A673 (cell line): ENCODE results near the gene NARF. TPM values are rescaled to one million over a fixed set of nuclear protein-coding genes. Genes with fewer than 3 reads are reported as not detected.

Experiments
- BruUV-seq: library from RNA; stranded (reverse); fragments of 400-500 nt; replicated peaks from 2 replicates; lab custom pipeline; 2021; lab: Mats Ljungman, UMichigan
- CTCF ChIA-PET: fragments of 300-600 bp; sonication (Branson Sonifier 250); formaldehyde crosslinking; loops from one replicate; lab custom pipeline; 2022; ENCODE audit warnings: antibody characterized with exemption; lab: Charles Lee
- POLR2A ChIA-PET: fragments of 300-600 bp; sonication (Branson Sonifier 250); formaldehyde crosslinking; loops from one replicate; lab custom pipeline; 2022; ENCODE audit warnings: antibody characterized with exemption; ENCODE audit not compliant: low non-redundant PET; lab: Charles Lee
- DNase-seq: peaks from one replicate; pipeline ENCODE4 v3.0.0-alpha.2; 2015; ENCODE audit warnings: low spot score
- H3K27ac ChIP-seq: fragments of 200-600 bp; sonication (generic); 2 replicates; pipeline ENCODE4 v1.5.1; 2016; ENCODE audit warnings: mixed run types, low read depth, mild to moderate bottlenecking, mixed read lengths, antibody characterized with exemption, low read length; ENCODE audit not compliant: poor library complexity, severe bottlenecking
- H3K27me3 ChIP-seq: fragments of 200-600 bp; sonication (generic); replicated peaks from 2 replicates; pipeline ENCODE4 v1.6.1; 2017; ENCODE audit warnings: mixed run types, low read depth, mild to moderate bottlenecking, mixed read lengths, antibody characterized with exemption, low read length; ENCODE audit not compliant: insufficient read depth, poor library complexity
- H3K36me3 ChIP-seq: fragments of 200-600 bp; sonication (generic); 2 replicates; pipeline ENCODE4 v1.6.1; 2016; ENCODE audit warnings: mixed run types, mild to moderate bottlenecking, mixed read lengths, antibody characterized with exemption, low read length; ENCODE audit not compliant: insufficient read depth, poor library complexity, severe bottlenecking
- H3K4me1 ChIP-seq: fragments of 200-600 bp; sonication (generic); 2 replicates; pipeline ENCODE4 v1.6.1; 2017; ENCODE audit warnings: mixed run types, mild to moderate bottlenecking, mixed read lengths, antibody characterized with exemption, low read length; ENCODE audit not compliant: insufficient read depth, poor library complexity, severe bottlenecking
- H3K4me3 ChIP-seq: fragments of 200-600 bp; sonication (generic); 2 replicates; pipeline ENCODE4 v1.5.1; 2016; ENCODE audit warnings: low read depth, mixed run types, mild to moderate bottlenecking, mixed read lengths, low read length; ENCODE audit not compliant: poor library complexity, severe bottlenecking
- H3K9me3 ChIP-seq: fragments of 200-600 bp; sonication (generic); 2 replicates; pipeline ENCODE4 v1.6.1; 2016; ENCODE audit warnings: mixed run types, low read depth, mild to moderate bottlenecking, mixed read lengths, antibody characterized with exemption, low read length; ENCODE audit not compliant: poor library complexity, severe bottlenecking
- CTCF ChIP-seq: fragments of 300-800, 200-600 bp; sonication (generic); conservative IDR thresholded peaks from 2 replicates; pipeline ENCODE4 v1.5.1; 2017; ENCODE audit warnings: low read depth, mild to moderate bottlenecking, antibody characterized with exemption, low read length, moderate library complexity, mixed read lengths
- EZH2 ChIP-seq: fragments of 200-600 bp; sonication (generic); IDR thresholded peaks from 2 replicates; pipeline ENCODE4 v1.6.1; 2017; ENCODE audit warnings: borderline replicate concordance, low read depth, mild to moderate bottlenecking, mixed read lengths, antibody characterized with exemption, low read length; ENCODE audit not compliant: poor library complexity, severe bottlenecking
- intact Hi-C: fragments of 100-400 bp; cut with micrococcal nuclease; formaldehyde crosslinking; loops from one replicate; pipeline ENCODE4 v1.10.0; 2022; ENCODE audit not compliant: unreplicated experiment
- total RNA-seq: library from RNA; stranded (reverse); gene quantifications from 2 replicates; pipeline ENCODE4 v1.2.3, GENCODE V29; 2021

NARF gene
- total RNA-seq, 1 experiment from 2014 or later: 74.1 TPM

GRCh38 chr17:82440469-82440981 lies 18.0 kb upstream of the NARF start:
- intact Hi-C loops: no loop called here
- ChIA-PET CTCF (no interaction called here), POLR2A (no interaction called here)
- TF ChIP-seq EZH2 (no peak), CTCF (no peak)
- no TSS peak for BruUV-seq
- no peaks in the 10 kb centered on the region for H3K9me3 ChIP-seq
- H3K27ac ChIP-seq: no peak overlapping the region
- H3K27me3 ChIP-seq: no peaks in the 10 kb centered on the region
- peaks cover 10% of the 10 kb centered on the region for H3K4me1 ChIP-seq
- DNase-seq: no peak
- H3K4me3 ChIP-seq: no peak overlapping the region
- peaks cover 6% of the 10 kb centered on the region for H3K36me3 ChIP-seq

GRCh38 chr17:82440991-82441627 lies 17.4 kb upstream of the NARF start:
- no peak overlapping the region for H3K4me3 ChIP-seq
- POLR2A ChIA-PET: no interaction called here
- no peaks in the 10 kb centered on the region for H3K27me3 ChIP-seq
- CTCF ChIA-PET: no interaction called here
- H3K27ac ChIP-seq: no peak overlapping the region
- H3K4me1 ChIP-seq: peaks cover 10% of the 10 kb centered on the region
- peaks cover 10% of the 10 kb centered on the region for H3K36me3 ChIP-seq
- no peak for TF ChIP-seq EZH2
- no peak for TF ChIP-seq CTCF
- no peaks in the 10 kb centered on the region for H3K9me3 ChIP-seq
- DNase-seq: peak; percentile 79
- no TSS peak for BruUV-seq
- intact Hi-C loops: no loop called here

- H3K27me3 ChIP-seq: no peaks in the 10 kb centered on the region
- no peak for DNase-seq
- no peak overlapping the region for H3K27ac ChIP-seq
- no peaks in the 10 kb centered on the region for H3K9me3 ChIP-seq
- no peak overlapping the region for H3K4me3 ChIP-seq
- peaks cover 10% of the 10 kb centered on the region for H3K36me3 ChIP-seq
- TF ChIP-seq EZH2 (no peak), CTCF (no peak)
- BruUV-seq: no TSS peak
- intact Hi-C loops: no loop called here
- CTCF ChIA-PET: no interaction called here
- H3K4me1 ChIP-seq: peaks cover 10% of the 10 kb centered on the region
- POLR2A ChIA-PET: no interaction called here
Observed at GRCh38 chr17:82441691-82442487, 16.7 kb upstream of the NARF start.
